Keratinocyte (primary cell): ENCODE data around the gene CTIF. TPM values are rescaled to one million over a fixed set of nuclear protein-coding genes. Genes with fewer than 3 reads are reported as not detected.

Source experiments
- DNase-seq: peaks from one replicate; pipeline ENCODE4 v3.0.0-alpha.2; 2011; ENCODE audit warnings: low read depth, missing footprints, low spot score
- FAIRE-seq: peaks from 2 replicates; lab custom pipeline; 2011; peaks lifted over from hg19 to GRCh38; lab: Jason Lieb, UNC
- H2AFZ ChIP-seq: 2 replicates; pipeline ENCODE4 v1.6.0; 2012; ENCODE audit warnings: low read length, control low read depth, inconsistent platforms; ENCODE audit not compliant: control insufficient read depth
- H3K27ac ChIP-seq: 2 replicates; pipeline ENCODE4 v1.5.1; 2011; ENCODE audit warnings: low read length; ENCODE audit not compliant: control insufficient read depth, insufficient read depth
- H3K27me3 ChIP-seq: 3 replicates; pipeline ENCODE4 v1.6.0; 2011; ENCODE audit warnings: low read length; ENCODE audit not compliant: control insufficient read depth, insufficient read depth; ENCODE audit errors: extremely low read depth
- H3K36me3 ChIP-seq, 2 experiments: 2 replicates in 1 of 2; 3 replicates in 1 of 2; pipeline ENCODE4 v1.5.1; 2011; ENCODE audit warnings: low read length in 2 of 2, mild to moderate bottlenecking in 1 of 2; ENCODE audit not compliant: control insufficient read depth in 2 of 2, insufficient read depth in 2 of 2; ENCODE audit errors: extremely low read depth in 1 of 2
- H3K4me1 ChIP-seq: 3 replicates; pipeline ENCODE4 v1.5.1; 2011; ENCODE audit warnings: low read length; ENCODE audit not compliant: control insufficient read depth, insufficient read depth; ENCODE audit errors: extremely low read depth
- H3K4me2 ChIP-seq: 3 replicates; pipeline ENCODE4 v1.6.0; 2011; ENCODE audit warnings: low read depth, low read length; ENCODE audit not compliant: control insufficient read depth, insufficient read depth; ENCODE audit errors: extremely low read depth
- H3K4me3 ChIP-seq, 3 experiments: fragments of 200-600 bp in 1 of 3; sonication (generic) in 1 of 3; 2 replicates in 2 of 3; 3 replicates in 1 of 3; pipeline ENCODE4 v1.5.1; 2011 to 2016; ENCODE audit warnings: low read length in 3 of 3, mild to moderate bottlenecking in 3 of 3, control low read depth in 2 of 3, inconsistent platforms in 1 of 3, low read depth in 1 of 3, mixed read lengths in 1 of 3, mixed run types in 1 of 3, moderate library complexity in 1 of 3; ENCODE audit not compliant: control insufficient read depth in 2 of 3, insufficient read depth in 2 of 3; ENCODE audit errors: extremely low read depth in 1 of 3
- H3K79me2 ChIP-seq: 2 replicates; pipeline ENCODE4 v1.6.0; 2012; ENCODE audit warnings: low read length; ENCODE audit not compliant: control insufficient read depth, insufficient read depth
- H3K9ac ChIP-seq: 3 replicates; pipeline ENCODE4 v1.6.0; 2011; ENCODE audit warnings: low read length; ENCODE audit not compliant: control insufficient read depth, insufficient read depth; ENCODE audit errors: extremely low read depth
- H3K9me1 ChIP-seq: 3 replicates; pipeline ENCODE4 v1.6.0; 2011; ENCODE audit warnings: low read length; ENCODE audit not compliant: control insufficient read depth, insufficient read depth; ENCODE audit errors: extremely low read depth
- H3K9me3 ChIP-seq: 2 replicates; pipeline ENCODE4 v1.5.1; 2012; ENCODE audit warnings: low read depth, low read length; ENCODE audit not compliant: control insufficient read depth
- H4K20me1 ChIP-seq: 3 replicates; pipeline ENCODE4 v1.6.0; 2011; ENCODE audit warnings: low read length; ENCODE audit not compliant: control insufficient read depth, insufficient read depth; ENCODE audit errors: extremely low read depth
- EZH2 ChIP-seq: IDR thresholded peaks from one replicate; pipeline ENCODE4 v1.6.1; 2012; ENCODE audit warnings: inconsistent platforms, mild to moderate bottlenecking, low read length, moderate library complexity
- dilution Hi-C: fragments of 300-500 bp; cut with MboI; formaldehyde crosslinking; loops from one replicate; pipeline ENCODE4 v1.7.0; 2020; ENCODE audit warnings: low sequenced_read_pairs; ENCODE audit not compliant: extremely low pct_ligation_motif_present
- polyA plus RNA-seq, 5 experiments: library from polyadenylated mRNA; depleted of rRNA in 3 of 5; stranded (reverse) in 3 of 5; stranded (forward) in 1 of 5; unstranded in 1 of 5; fragments of >200 nt; gene quantifications; 1 replicate in 1 of 5; 2 replicates in 3 of 5; 3 replicates in 1 of 5; pipeline versions ENCODE4 v1.2.1 to v1.2.3, GENCODE V29; 2011 to 2012; ENCODE audit warnings: missing spikeins in 2 of 5, low read depth in 1 of 5, low replicate concordance in 1 of 5
- TF ChIP-seq, protein P1 (sequence below), 3 experiments: IDR thresholded peaks in 1 of 3; conservative IDR thresholded peaks in 1 of 3; optimal IDR thresholded peaks in 1 of 3; 2 replicates in 2 of 3; 3 replicates in 1 of 3; pipeline versions ENCODE3 to v1.5.1; 2011; ENCODE audit warnings: low read length in 3 of 3, mild to moderate bottlenecking in 3 of 3, moderate library complexity in 2 of 3, control low read depth in 1 of 3, inconsistent platforms in 1 of 3; ENCODE audit not compliant: insufficient read depth in 2 of 3; ENCODE audit errors: extremely low read depth in 1 of 3

The CTIF gene
- polyA plus RNA-seq, 1 donor (not counting 4 experiments of a cell fraction or from before 2014, with no cell fraction given): 15.0 TPM

DNA sequence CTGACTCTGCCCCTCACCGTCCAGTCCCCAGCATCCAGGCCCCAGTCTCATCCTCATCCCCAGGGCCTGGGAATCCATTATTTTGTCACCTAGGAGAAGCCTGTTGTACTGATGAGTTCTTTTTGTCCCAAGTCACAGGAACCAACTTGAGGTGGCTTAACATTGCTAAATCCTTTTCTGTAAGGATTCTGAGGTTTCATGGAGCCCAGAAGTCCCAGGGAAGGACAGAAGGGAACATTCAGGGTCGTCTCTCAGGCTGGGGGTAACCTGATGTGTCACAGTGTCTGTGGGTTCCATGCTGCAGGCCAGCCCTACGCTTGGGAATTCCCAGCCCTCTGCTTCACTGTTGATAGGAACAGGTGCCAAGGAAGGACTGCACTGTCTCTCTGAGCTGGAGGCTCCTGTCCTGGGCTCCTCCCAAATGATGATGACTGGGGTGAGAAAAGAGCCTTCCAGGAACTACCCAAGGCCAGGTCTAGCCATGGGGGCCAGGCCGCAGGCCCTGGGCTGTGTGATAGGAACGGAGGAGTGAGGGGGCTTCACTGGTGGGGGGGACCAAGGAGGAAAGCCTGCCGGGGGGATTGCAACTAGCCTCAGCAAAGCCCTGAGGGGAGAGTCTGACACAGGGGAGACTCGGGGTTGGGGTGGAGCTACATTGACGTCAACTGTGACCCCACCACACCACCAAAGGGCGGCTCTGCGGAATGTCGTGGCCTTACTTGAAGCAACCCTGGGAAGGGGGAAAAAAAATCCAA, 266.2 kb downstream of the CTIF start:
- no peaks in the 10 kb centered on the region for H3K27me3 ChIP-seq
- DNase-seq (no peak), FAIRE-seq (no peak)
- H3K27ac ChIP-seq: no peak overlapping the region
- H4K20me1 ChIP-seq: no peaks in the 10 kb centered on the region
- no peaks in the 10 kb centered on the region for H3K79me2 ChIP-seq
- dilution Hi-C loops: no loop called here
- no peak overlapping the region for H3K9ac ChIP-seq
- H3K4me3 ChIP-seq: no peak overlapping the region
- peaks cover 11 to 20% of the 10 kb centered on the region in 2 experiments for H3K36me3 ChIP-seq
- TF ChIP-seq, protein P1, sequence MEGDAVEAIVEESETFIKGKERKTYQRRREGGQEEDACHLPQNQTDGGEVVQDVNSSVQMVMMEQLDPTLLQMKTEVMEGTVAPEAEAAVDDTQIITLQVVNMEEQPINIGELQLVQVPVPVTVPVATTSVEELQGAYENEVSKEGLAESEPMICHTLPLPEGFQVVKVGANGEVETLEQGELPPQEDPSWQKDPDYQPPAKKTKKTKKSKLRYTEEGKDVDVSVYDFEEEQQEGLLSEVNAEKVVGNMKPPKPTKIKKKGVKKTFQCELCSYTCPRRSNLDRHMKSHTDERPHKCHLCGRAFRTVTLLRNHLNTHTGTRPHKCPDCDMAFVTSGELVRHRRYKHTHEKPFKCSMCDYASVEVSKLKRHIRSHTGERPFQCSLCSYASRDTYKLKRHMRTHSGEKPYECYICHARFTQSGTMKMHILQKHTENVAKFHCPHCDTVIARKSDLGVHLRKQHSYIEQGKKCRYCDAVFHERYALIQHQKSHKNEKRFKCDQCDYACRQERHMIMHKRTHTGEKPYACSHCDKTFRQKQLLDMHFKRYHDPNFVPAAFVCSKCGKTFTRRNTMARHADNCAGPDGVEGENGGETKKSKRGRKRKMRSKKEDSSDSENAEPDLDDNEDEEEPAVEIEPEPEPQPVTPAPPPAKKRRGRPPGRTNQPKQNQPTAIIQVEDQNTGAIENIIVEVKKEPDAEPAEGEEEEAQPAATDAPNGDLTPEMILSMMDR (optimal IDR thresholded peaks at IDR 0.05 in 1 of 3, IDR thresholded peaks at IDR 0.05 in 1 of 3, conservative IDR thresholded peaks at IDR 0.05 in 1 of 3; ENCODE audit: extremely low read depth in 1 of 3, insufficient read depth in 2 of 3, low read length in 3 of 3): no peak
- TF ChIP-seq EZH2: no peak
- no peak overlapping the region for H3K4me2 ChIP-seq
- H3K9me1 ChIP-seq: no peaks in the 10 kb centered on the region
- no peaks in the 10 kb centered on the region for H3K4me1 ChIP-seq
- H3K9me3 ChIP-seq: no peaks in the 10 kb centered on the region
- no peak overlapping the region for H2AFZ ChIP-seq

DNA sequence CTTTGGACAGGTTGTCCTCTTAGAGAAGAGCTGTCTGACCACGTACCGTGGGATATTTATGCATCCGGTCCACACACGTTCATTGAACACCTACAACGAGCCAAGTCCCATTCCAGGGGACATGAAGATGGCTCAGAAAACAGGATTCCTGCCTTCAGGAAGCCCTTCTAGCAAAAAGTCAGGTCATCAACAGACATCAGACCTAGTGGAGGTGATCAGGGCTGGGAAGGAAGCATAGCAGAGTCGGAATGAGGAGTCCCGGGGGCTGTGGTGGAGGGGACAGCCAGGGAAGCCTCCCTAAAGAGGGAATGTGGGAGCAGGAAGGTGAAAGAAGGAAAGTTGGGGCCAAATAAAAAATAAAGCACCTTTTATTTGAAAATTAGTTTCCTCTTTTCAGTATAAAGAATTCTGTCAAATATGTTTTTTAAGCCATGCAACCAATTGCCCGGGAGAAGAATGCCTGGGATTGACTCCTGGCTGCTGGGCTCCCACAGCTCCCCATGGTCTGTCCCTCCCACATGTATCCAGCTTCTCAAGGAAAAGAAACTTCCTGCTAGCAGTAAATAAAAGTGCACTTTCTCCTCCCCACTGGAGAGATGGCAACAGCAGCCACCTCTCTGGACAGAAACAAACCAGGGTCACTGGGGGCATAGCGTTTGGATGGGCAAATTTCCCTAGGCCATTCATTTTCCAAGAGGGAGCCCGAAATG, 267.1 kb downstream of the CTIF start:
- Histone ChIP-seq H4K20me1 (no peaks in the 10 kb centered on the region), H2AFZ (no peak overlapping the region), H3K9me3 (no peaks in the 10 kb centered on the region), H3K9me1 (no peaks in the 10 kb centered on the region), H3K4me2 (no peak overlapping the region), H3K9ac (no peak overlapping the region), H3K79me2 (no peaks in the 10 kb centered on the region), H3K27me3 (no peaks in the 10 kb centered on the region), H3K27ac (no peak overlapping the region), H3K4me3 (no peak overlapping the region), H3K36me3 (peaks cover 8 to 16% of the 10 kb centered on the region in 2 experiments), H3K4me1 (no peaks in the 10 kb centered on the region)
- dilution Hi-C loops: no loop called here
- FAIRE-seq: no peak
- no peak for DNase-seq
- TF ChIP-seq, protein P1 (optimal IDR thresholded peaks at IDR 0.05 in 1 of 3, IDR thresholded peaks at IDR 0.05 in 1 of 3, conservative IDR thresholded peaks at IDR 0.05 in 1 of 3; ENCODE audit: extremely low read depth in 1 of 3, insufficient read depth in 2 of 3, low read length in 3 of 3): no peak
- no peak for TF ChIP-seq EZH2
